ENCODE data around the gene GTPBP6.

- no peak for TF ChIP-seq EZH2 (IDR thresholded peaks at IDR 0.05; ENCODE audit: low read depth, unreplicated experiment)
- no peak for TF ChIP-seq EZH2phosphoT487 (IDR thresholded peaks at IDR 0.05; ENCODE audit: unreplicated experiment)
- no peak for TF ChIP-seq CTCF (conservative IDR thresholded peaks at IDR 0.05; ENCODE audit: low read depth in 2 of 2)
- TF ChIP-seq, protein P1, sequence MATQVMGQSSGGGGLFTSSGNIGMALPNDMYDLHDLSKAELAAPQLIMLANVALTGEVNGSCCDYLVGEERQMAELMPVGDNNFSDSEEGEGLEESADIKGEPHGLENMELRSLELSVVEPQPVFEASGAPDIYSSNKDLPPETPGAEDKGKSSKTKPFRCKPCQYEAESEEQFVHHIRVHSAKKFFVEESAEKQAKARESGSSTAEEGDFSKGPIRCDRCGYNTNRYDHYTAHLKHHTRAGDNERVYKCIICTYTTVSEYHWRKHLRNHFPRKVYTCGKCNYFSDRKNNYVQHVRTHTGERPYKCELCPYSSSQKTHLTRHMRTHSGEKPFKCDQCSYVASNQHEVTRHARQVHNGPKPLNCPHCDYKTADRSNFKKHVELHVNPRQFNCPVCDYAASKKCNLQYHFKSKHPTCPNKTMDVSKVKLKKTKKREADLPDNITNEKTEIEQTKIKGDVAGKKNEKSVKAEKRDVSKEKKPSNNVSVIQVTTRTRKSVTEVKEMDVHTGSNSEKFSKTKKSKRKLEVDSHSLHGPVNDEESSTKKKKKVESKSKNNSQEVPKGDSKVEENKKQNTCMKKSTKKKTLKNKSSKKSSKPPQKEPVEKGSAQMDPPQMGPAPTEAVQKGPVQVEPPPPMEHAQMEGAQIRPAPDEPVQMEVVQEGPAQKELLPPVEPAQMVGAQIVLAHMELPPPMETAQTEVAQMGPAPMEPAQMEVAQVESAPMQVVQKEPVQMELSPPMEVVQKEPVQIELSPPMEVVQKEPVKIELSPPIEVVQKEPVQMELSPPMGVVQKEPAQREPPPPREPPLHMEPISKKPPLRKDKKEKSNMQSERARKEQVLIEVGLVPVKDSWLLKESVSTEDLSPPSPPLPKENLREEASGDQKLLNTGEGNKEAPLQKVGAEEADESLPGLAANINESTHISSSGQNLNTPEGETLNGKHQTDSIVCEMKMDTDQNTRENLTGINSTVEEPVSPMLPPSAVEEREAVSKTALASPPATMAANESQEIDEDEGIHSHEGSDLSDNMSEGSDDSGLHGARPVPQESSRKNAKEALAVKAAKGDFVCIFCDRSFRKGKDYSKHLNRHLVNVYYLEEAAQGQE (IDR thresholded peaks at IDR 0.05; ENCODE audit: unreplicated experiment), result no peak
- TF ChIP-seq POLR2AphosphoS5 (IDR thresholded peaks at IDR 0.05; ENCODE audit: low read depth), result no peak
- TF ChIP-seq ZNF114 (CRISPR knock-in tag; IDR thresholded peaks at IDR 0.05), result no peak
- no peak for TF ChIP-seq CREB1 (CRISPR knock-in tag; IDR thresholded peaks at IDR 0.05; ENCODE audit: low read depth)
- TF ChIP-seq ZNF331 (CRISPR knock-in tag; IDR thresholded peaks at IDR 0.05; ENCODE audit: low read depth), result no peak
- TF ChIP-seq NANOG (IDR thresholded peaks at IDR 0.05; ENCODE audit: borderline replicate concordance), result no peak
- no peak for TF ChIP-seq JUNB (IDR thresholded peaks at IDR 0.05; ENCODE audit: unreplicated experiment)
- TF ChIP-seq, protein P2, sequence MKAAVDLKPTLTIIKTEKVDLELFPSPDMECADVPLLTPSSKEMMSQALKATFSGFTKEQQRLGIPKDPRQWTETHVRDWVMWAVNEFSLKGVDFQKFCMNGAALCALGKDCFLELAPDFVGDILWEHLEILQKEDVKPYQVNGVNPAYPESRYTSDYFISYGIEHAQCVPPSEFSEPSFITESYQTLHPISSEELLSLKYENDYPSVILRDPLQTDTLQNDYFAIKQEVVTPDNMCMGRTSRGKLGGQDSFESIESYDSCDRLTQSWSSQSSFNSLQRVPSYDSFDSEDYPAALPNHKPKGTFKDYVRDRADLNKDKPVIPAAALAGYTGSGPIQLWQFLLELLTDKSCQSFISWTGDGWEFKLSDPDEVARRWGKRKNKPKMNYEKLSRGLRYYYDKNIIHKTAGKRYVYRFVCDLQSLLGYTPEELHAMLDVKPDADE (IDR thresholded peaks at IDR 0.05), result no peak
- no peak for TF ChIP-seq STAT1 (IDR thresholded peaks at IDR 0.05; ENCODE audit: unreplicated experiment)
Observed at GRCh38 chrX:327660-328126, 9.1 kb upstream of the GTPBP6 start.
